ENCODE measurements around the gene TNXB. TPM values are rescaled to one million over a fixed set of nuclear protein-coding genes. Genes with fewer than 3 reads are reported as not detected.

The TNXB gene
- total RNA-seq, 1 donor from 2014 or later = 4.4 TPM

DNA sequence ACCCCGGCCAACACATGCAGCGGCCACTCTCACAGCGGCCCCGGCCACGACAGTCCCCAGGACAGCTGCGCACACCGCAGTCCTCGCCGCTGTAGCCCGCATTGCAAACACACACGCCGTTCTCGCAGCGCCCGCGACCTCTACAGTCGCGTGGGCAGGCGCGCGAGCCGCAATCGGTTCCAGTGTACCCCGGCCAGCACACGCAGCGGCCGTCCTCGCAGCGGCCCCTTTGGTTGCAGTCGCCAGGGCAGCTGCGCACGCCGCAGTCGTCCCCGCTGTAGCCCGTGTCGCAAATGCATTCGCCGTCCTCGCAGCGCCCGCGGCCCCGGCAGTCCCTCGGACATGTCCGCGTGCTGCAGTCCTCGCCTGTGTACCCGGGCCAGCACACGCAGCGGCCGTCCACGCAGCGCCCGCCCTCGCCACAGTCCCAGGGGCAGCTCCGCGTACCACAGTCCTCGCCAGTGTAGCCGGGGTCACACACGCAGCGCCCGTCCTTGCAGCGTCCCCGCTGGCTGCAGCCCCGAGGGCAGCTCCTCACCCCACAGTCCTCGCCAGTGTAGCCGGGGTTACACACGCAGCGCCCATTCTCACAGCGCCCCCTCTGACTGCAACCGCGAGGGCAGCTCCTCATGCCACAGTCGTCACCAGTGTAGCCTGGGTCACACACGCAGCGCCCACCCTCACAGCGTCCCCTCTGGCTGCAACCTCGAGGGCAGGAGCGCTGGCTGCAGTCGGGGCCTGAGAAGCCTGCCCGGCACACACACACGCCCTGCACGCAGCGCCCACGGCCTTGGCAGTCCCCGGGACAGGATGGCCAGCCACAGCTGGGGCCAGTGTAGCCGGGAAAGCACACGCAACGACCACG, 12.5 kb downstream of the TNXB start:
- intact Hi-C loops (cut with micrococcal nuclease) = no loop called here

DNA sequence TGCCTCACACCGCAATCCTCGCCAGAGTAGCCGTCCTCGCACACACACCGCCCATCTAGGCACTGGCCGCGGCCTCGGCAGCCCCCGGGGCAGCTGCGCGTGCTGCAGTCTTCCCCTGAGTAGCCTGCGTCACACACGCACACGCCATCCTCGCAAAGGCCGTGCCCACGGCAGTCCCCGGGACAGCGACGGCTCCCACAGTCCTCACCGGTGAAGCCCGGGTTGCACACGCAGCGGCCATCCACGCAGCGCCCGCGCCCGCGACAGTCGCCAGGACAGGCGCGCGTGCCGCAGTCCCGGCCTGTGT, 13.1 kb downstream of the TNXB start:
- H3K4me3 Mint-ChIP-seq = no peak overlapping the region
- intact Hi-C loops (cut with micrococcal nuclease) = no loop called here
- DNase-seq (ENCODE audit: low spot score) = no peak
- no peaks in the 10 kb centered on the region for H3K4me1 Mint-ChIP-seq (ENCODE audit: low read depth)
- H3K27me3 Mint-ChIP-seq (ENCODE audit: insufficient read depth) = peaks cover 39% of the 10 kb centered on the region
- H3K9me3 Mint-ChIP-seq = no peaks in the 10 kb centered on the region
- no peaks in the 10 kb centered on the region for H3K36me3 Mint-ChIP-seq (ENCODE audit: low read depth)
- no peak overlapping the region for H3K27ac Mint-ChIP-seq

More for the DNA sequence above, 12.5 kb downstream of the TNXB start:
- H3K4me1 Mint-ChIP-seq (ENCODE audit: low read depth) = no peaks in the 10 kb centered on the region
- no peak overlapping the region for H3K27ac Mint-ChIP-seq
- H3K27me3 Mint-ChIP-seq (ENCODE audit: insufficient read depth) = peaks cover 37% of the 10 kb centered on the region
- H3K9me3 Mint-ChIP-seq = no peaks in the 10 kb centered on the region
- no peaks in the 10 kb centered on the region for H3K36me3 Mint-ChIP-seq (ENCODE audit: low read depth)
- no peak overlapping the region for H3K4me3 Mint-ChIP-seq
- no peak for DNase-seq (ENCODE audit: low spot score)

DNA sequence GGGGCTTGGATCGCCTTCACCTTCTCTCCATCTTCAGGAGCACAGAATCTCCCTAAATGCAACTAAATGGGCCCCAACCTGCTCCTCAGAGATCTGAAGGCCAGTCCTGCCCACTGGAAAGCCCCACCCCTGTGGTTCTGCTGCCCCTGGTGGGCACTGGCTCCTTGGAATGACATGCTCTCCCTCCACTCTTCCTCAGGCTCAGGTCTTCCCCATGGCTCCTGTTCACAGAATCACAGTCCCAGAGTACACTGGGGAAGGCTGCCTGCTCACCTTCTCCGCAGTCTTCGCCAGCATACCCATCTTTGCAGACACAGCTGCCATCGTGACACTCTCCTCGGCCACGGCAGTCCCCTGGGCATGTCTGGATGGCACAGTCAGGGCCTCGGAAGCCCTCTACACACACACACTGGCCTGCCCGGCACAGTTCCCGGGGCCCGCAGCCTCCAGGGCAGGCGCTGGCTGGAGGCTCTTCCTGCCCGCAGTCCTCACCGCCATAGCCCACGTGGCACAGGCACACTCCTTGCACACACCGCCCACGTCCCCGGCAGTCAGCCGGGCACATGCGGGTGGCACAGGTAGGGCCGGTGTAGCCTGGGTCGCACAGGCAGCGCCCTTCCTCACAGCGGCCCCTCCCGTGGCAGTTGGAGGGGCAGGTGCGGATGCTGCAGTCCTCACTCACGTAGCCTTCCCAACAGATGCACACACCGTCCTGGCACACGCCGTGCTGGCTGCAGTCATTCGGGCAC, 13.6 kb downstream of the TNXB start:
- Mint-ChIP-seq H3K36me3 (ENCODE audit: low read depth) (no peaks in the 10 kb centered on the region), H3K27me3 (ENCODE audit: insufficient read depth) (peaks cover 42% of the 10 kb centered on the region), H3K9me3 (no peaks in the 10 kb centered on the region), H3K4me1 (ENCODE audit: low read depth) (no peaks in the 10 kb centered on the region), H3K4me3 (no peak overlapping the region), H3K27ac (no peak overlapping the region)
- no peak for DNase-seq (ENCODE audit: low spot score)
- intact Hi-C loops (cut with micrococcal nuclease) = no loop called here

DNA sequence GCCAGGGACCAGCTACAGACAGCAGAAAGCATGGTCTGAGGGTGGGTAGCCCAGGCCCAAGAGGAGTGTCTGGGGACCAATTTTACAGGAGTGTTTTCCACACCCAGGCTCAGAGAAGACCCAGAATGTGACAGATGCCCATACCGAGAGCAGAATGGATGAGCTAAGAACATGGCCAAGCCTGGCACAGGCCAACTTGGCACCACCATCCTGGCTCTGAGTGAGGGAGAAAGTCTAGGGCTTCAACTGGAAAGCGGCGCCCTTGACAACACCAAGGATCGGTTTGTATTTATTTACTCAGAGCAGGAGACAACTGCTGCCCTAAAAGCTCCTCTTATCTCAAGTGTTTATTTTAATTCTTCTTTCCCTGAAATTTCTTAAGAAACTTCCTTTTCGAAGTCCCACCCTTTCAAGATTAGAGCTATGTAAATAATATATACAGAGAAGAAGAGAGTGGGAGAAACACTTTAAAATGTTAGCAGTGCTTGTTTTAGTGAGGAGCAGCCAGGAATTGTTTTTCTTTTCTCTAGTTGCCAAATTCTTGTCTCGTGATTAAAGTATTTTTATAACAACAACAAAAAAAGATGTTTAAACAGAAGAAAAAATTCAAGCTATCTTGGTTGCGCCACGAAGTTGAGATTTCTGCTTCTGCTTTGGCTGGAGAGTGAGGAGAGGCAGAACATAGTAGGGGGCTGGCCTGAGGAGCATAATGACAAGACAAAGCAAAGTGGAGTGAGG, 16.2 kb downstream of the TNXB start:
- Mint-ChIP-seq H3K4me1 (ENCODE audit: low read depth) (no peaks in the 10 kb centered on the region), H3K36me3 (ENCODE audit: low read depth) (no peaks in the 10 kb centered on the region), H3K27ac (no peak overlapping the region), H3K27me3 (ENCODE audit: insufficient read depth) (peaks cover 42% of the 10 kb centered on the region), H3K9me3 (no peaks in the 10 kb centered on the region), H3K4me3 (no peak overlapping the region)
- no peak for DNase-seq (ENCODE audit: low spot score)
- intact Hi-C loops (cut with micrococcal nuclease) = no loop called here

DNA sequence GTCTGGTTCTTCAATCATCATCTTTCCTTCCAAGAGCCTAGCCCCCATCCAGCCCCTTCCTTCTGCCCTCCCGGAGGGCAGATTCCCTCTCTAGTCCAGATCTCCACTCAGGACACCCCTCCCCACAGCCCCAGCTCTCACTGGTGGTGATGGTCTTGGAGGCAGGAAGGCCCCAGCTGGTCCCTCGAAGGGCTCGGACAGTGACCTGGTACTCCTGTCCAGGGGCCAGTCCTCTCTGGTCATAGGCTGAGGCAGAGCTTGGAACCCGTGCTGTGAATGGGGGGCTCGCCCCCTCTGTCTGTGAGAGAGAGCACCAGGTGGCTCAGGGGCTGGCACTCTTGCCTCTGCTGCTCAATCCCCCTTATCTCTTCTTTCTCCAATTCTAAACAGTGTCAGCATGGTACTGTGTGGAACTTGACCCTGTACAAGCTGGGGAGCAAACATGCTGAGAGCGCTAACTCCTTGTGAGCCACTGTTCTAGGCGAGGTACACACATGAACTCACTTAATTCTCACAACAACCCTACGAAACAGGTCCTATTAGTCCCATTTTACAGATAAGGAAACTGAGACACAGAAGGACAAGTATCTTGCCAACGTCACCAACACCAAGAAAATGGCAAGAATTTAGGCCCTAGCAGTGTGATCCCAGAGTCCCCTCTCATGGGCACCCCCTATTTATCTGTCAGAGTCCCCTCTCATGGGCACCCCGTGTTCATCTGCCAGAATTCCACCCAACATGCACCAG, 19.9 kb downstream of the TNXB start:
- Mint-ChIP-seq H3K4me1 (ENCODE audit: low read depth) (peaks cover 11% of the 10 kb centered on the region), H3K27ac (no peak overlapping the region), H3K27me3 (ENCODE audit: insufficient read depth) (peaks cover 40% of the 10 kb centered on the region), H3K4me3 (no peak overlapping the region), H3K9me3 (no peaks in the 10 kb centered on the region), H3K36me3 (ENCODE audit: low read depth) (no peaks in the 10 kb centered on the region)
- DNase-seq (ENCODE audit: low spot score) = no peak
- intact Hi-C loops (cut with micrococcal nuclease) = loop anchor here (10.0 kb wide), 1 partner anchor 166 kb away; no protein-coding TSS in a partner anchor

DNA sequence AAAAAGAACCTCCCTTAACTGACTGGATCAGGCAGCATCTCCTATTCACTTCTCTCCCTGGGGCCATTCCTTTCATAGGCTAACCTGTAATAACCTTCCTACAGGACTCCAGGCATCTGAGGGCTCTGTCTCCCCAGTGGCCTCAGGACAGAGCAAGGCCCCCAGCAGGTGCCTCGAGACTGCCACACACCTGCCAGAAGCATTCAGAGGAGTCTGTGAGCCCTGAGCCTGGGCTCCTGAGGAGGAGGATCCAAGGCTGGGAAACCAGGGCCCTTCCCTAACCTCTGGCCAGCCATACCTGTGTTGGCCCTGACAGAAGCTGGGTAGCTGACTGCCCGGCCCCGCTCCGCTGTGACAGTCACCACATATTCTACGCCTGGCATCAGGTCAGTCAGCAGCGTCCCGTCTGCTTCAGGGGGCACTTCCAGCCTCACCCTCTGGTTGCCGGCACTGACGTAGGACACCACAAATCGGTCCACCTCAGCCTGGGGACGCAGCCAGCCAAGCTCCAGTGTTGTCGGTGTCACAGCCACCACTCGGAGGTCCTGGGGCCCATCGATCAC, 20.6 kb downstream of the TNXB start:
- no peaks in the 10 kb centered on the region for H3K9me3 Mint-ChIP-seq
- H3K4me1 Mint-ChIP-seq (ENCODE audit: low read depth) = peaks cover 11% of the 10 kb centered on the region
- intact Hi-C loops (cut with micrococcal nuclease) = loop anchor here (10.0 kb wide), 1 partner anchor 166 kb away; no protein-coding TSS in a partner anchor
- peaks cover 43% of the 10 kb centered on the region for H3K27me3 Mint-ChIP-seq (ENCODE audit: insufficient read depth)
- no peak for DNase-seq (ENCODE audit: low spot score)
- no peaks in the 10 kb centered on the region for H3K36me3 Mint-ChIP-seq (ENCODE audit: low read depth)
- no peak overlapping the region for H3K27ac Mint-ChIP-seq
- H3K4me3 Mint-ChIP-seq = no peak overlapping the region

DNA sequence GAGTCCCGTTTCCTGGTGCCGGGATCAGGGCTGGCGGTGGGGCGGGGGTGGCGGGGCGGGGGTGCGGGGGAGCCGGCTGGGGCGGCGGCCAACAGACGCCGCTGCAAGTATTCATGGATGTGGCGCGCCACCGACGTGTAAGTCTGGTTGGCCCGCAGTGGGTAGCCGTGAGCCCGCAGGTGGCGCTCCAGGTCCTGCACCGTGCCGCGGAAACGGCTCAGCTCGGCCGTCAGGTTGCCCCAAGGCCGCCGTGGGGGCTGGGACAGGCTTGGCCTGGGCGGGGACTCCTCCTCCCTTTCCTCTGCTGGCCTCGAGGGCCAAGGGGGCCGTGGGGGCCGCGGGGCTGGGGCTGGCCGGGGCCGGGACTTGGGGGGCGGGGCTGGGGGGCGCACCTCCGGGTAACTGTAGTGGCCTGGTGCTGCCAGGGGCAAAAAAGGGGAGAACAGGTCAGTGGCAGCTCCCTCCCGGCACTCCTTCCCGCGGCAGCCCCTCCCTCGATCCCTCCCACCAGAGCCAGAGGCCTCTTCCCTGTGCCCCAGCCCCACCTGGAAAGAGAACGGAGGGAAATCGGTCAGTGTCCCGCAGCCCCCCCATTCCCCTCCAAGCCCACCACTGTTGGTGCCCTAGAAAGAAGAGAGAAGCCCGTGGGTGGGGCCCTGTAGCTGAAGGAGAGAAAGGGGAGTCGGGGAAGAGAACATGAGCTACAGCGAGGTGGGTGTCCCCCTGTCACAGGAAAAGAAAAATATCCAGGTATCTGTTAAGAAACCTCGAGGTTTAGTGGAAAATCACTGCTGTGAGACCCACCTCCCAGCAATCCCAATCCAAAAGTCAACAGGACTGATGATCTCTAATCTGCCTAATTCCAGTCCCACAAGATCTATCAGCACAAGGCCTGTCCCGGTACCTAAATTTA, 21.3 kb downstream of the TNXB start:
- H3K27ac Mint-ChIP-seq = no peak overlapping the region
- H3K4me1 Mint-ChIP-seq (ENCODE audit: low read depth) = peaks cover 11% of the 10 kb centered on the region
- DNase-seq (ENCODE audit: low spot score) = peak; percentile 55
- no peaks in the 10 kb centered on the region for H3K36me3 Mint-ChIP-seq (ENCODE audit: low read depth)
- H3K27me3 Mint-ChIP-seq (ENCODE audit: insufficient read depth) = peaks cover 42% of the 10 kb centered on the region
- no peaks in the 10 kb centered on the region for H3K9me3 Mint-ChIP-seq
- no peak overlapping the region for H3K4me3 Mint-ChIP-seq
- intact Hi-C loops (cut with micrococcal nuclease) = loop anchor here (1.0 to 10.0 kb wide), 3 partner anchors 66 to 167 kb away; partner anchors contain the start of gene PPT2

DNA sequence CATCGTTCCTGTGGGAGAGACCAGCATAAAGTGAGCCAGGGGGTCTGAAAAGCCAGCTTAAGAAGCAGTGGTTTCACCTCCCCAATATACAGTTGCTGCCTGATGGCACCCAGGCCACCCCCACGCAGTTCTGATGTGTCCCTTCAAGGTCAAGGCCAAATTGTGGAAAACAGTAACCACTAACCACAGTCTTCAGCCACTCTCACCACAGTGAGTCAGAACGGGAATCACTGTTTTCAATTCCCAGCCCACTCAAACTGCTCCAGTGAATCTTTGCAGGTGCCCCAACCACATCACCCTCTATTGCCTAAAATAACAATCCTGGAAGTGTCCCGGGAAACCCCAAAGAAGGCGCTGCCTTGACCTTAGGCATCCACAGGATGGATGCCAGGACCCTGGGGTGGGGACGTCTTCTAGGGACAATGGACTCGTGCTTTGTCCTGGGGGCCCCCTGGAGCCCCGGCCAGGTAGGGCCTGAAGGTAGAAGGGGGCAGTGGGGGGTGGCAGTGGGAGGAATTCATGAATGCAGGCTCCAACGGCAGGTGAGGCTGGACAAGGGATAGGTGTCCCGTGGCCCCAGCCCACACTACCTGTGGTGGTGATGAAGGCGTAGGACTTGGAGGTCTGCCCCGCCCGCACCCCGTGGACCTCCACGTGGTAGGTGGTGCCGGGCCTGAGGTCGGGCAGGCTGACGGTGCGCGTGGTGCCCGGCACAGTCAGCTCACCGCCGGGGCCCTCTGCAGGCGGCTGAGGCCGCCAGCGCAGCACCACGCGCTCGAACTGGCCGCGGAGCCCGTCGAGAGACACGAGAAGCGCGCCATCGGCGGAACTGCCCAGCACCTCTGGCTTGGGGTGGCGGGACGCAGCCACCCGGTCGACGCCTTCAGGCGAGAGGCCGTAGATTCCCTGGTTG, 22.2 kb downstream of the TNXB start:
- peaks cover 11% of the 10 kb centered on the region for H3K4me1 Mint-ChIP-seq (ENCODE audit: low read depth)
- peaks cover 38% of the 10 kb centered on the region for H3K27me3 Mint-ChIP-seq (ENCODE audit: insufficient read depth)
- no peaks in the 10 kb centered on the region for H3K36me3 Mint-ChIP-seq (ENCODE audit: low read depth)
- H3K27ac Mint-ChIP-seq = peak overlapping the region; percentile 66
- no peak overlapping the region for H3K4me3 Mint-ChIP-seq
- no peak for DNase-seq (ENCODE audit: low spot score)
- H3K9me3 Mint-ChIP-seq = no peaks in the 10 kb centered on the region
- intact Hi-C loops (cut with micrococcal nuclease) = loop anchor here (1.0 to 10.0 kb wide), 3 partner anchors 67 to 168 kb away; partner anchors contain the start of gene PPT2

DNA sequence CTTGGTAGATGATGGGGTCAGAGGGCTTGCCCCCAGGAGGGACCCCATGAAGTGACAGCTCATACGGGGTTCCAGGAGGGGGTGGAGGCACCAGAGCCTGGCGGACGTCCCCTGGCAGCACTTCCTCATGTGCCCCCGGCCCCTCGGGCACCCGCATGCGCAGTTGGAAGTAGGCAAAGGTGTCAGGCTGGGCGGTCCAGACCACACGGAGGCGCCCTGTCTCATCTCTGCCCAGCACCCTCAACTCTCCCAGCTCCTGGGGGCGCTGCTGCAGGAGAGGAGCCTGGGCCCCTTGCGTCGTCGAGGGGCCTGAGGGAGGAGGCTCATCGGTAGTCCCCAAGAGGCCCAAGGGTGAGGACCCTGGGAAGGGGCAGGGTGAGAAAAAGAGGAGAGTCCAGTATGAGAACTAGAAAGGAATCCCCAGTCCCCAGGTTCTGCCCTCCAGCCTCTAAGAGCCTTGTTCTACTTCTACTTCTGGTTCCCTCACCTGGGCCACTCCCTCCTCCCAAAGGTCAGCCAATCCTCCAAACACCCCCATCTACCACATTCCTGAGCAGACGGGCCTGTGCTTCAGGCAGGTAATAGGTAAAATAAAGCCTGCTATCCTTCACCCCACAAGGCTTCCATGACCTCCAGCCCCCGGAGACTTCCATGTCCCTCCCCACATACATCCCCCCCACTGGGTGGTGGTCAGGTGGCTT, 23.2 kb downstream of the TNXB start:
- Mint-ChIP-seq H3K27ac (no peak overlapping the region), H3K9me3 (no peaks in the 10 kb centered on the region), H3K4me3 (no peak overlapping the region), H3K36me3 (ENCODE audit: low read depth) (no peaks in the 10 kb centered on the region), H3K27me3 (ENCODE audit: insufficient read depth) (peaks cover 33% of the 10 kb centered on the region), H3K4me1 (ENCODE audit: low read depth) (peaks cover 11% of the 10 kb centered on the region)
- DNase-seq (ENCODE audit: low spot score) = no peak
- intact Hi-C loops (cut with micrococcal nuclease) = loop anchor here (10.0 kb wide), 1 partner anchor 169 kb away; no protein-coding TSS in a partner anchor

DNA sequence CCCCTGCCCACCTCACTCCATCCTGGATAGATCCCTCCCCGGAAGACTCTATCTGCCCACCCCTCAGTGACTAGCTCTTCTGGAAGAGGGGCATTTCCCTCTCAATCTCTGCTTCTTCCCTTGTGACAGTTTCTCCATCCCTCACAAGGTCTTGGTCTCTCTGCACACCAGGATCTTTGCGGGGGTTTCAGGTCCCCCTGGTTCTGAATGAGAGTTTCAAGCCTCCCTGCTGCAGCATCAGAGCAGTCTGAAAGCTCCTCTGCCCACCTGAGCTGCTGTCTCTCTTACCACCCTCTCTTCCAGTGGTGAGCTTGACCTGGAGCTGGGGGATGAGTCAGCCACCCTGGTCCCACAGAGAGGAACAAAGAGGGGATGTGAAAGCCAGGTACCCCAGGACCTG, 24.4 kb downstream of the TNXB start:
- H3K4me3 Mint-ChIP-seq = no peak overlapping the region
- no peaks in the 10 kb centered on the region for H3K36me3 Mint-ChIP-seq (ENCODE audit: low read depth)
- H3K9me3 Mint-ChIP-seq = no peaks in the 10 kb centered on the region
- H3K27me3 Mint-ChIP-seq (ENCODE audit: insufficient read depth) = peaks cover 30% of the 10 kb centered on the region
- peaks cover 11% of the 10 kb centered on the region for H3K4me1 Mint-ChIP-seq (ENCODE audit: low read depth)
- no peak overlapping the region for H3K27ac Mint-ChIP-seq
- intact Hi-C loops (cut with micrococcal nuclease) = loop anchor here (10.0 kb wide), 1 partner anchor 170 kb away; no protein-coding TSS in a partner anchor
- no peak for DNase-seq (ENCODE audit: low spot score)
